SK-N-SH (cell line): Measurements from ENCODE around the gene CAND1.

Source experiments
- EP300 ChIP-seq, 2 experiments: IDR thresholded peaks; 2 replicates each; pipeline versions ENCODE4 v1.4.0 to v1.6.1; 2012; ENCODE audit warnings: borderline replicate concordance in 1 of 2, low read depth in 1 of 2, low read length in 1 of 2
- EZH2phosphoT487 ChIP-seq: fragments of 200-600 bp; sonication (generic); IDR thresholded peaks from 2 replicates; pipeline ENCODE4 v1.6.1; 2017; ENCODE audit warnings: low read depth, mixed run types, mild to moderate bottlenecking, antibody characterized with exemption, moderate library complexity, borderline replicate concordance
- FOXJ3 ChIP-seq: sonication (generic); formaldehyde crosslinking; IDR thresholded peaks from 2 replicates; pipeline ENCODE4 v1.5.1; 2020; ENCODE audit warnings: mild to moderate bottlenecking, missing genetic modification reagents
- IRF3 ChIP-seq: fragments of 150-350 bp; IDR thresholded peaks from 2 replicates; pipeline ENCODE4 v1.6.1; 2016; ENCODE audit warnings: mild to moderate bottlenecking, low read depth, low read length
- MAX ChIP-seq: IDR thresholded peaks from 2 replicates; pipeline ENCODE4 v1.4.0; 2012; ENCODE audit warnings: low read depth
- MXI1 ChIP-seq: IDR thresholded peaks from 2 replicates; pipeline ENCODE4 v1.6.1; 2012; ENCODE audit warnings: mild to moderate bottlenecking, low read depth, low read length, improper control_type of control experiment
- NRF1 ChIP-seq: IDR thresholded peaks from 2 replicates; pipeline ENCODE4 v1.6.1; 2012; ENCODE audit warnings: low read depth, mild to moderate bottlenecking, low read length
- POLR2AphosphoS5 ChIP-seq: IDR thresholded peaks from 2 replicates; pipeline ENCODE4 v1.6.1; 2012; ENCODE audit warnings: low read depth, low read length
- SIN3A ChIP-seq: IDR thresholded peaks from 2 replicates; pipeline ENCODE4 v1.6.1; 2012; ENCODE audit warnings: low read depth, mild to moderate bottlenecking, low read length, moderate library complexity, borderline replicate concordance
- TAF1 ChIP-seq: IDR thresholded peaks from 2 replicates; pipeline ENCODE4 v1.6.1; 2012; ENCODE audit warnings: low read depth, mild to moderate bottlenecking, low read length, moderate library complexity, borderline replicate concordance
- USF2 ChIP-seq: fragments of 150-350 bp; IDR thresholded peaks from 2 replicates; pipeline ENCODE4 v1.6.1; 2017; ENCODE audit warnings: antibody characterized with exemption, low read length, low read depth, borderline replicate concordance
- TF ChIP-seq, protein P1 (sequence below): IDR thresholded peaks from 2 replicates; pipeline ENCODE4 v1.4.0; 2012; ENCODE audit warnings: low read depth, borderline replicate concordance
- TF ChIP-seq, protein P2 (sequence below): fragments of 200-600 bp; sonication (generic); IDR thresholded peaks from 2 replicates; pipeline ENCODE4 v1.6.1; 2017; ENCODE audit warnings: antibody characterized with exemption, mild to moderate bottlenecking, moderate library complexity

DNA sequence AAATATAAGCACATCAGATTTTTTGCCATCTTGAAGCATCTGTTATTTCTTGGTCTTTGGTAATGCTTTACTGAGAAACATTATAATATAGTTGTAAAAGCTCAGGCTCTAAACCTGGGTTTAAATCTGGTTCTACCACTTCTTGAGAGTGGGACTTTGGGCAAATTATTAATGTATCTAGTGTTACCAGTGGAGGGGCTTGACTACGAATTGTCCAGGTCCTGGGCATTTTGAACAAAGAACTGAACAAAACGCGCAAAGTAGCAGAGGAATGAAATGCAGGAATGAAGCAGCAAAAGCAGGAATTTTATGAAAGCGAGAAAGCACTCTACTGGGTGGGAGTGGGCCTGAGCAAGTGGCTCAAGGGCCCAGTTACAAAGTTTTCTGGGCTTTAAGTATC lies 50.8 kb downstream of the CAND1 start:
- TF ChIP-seq, protein P1, sequence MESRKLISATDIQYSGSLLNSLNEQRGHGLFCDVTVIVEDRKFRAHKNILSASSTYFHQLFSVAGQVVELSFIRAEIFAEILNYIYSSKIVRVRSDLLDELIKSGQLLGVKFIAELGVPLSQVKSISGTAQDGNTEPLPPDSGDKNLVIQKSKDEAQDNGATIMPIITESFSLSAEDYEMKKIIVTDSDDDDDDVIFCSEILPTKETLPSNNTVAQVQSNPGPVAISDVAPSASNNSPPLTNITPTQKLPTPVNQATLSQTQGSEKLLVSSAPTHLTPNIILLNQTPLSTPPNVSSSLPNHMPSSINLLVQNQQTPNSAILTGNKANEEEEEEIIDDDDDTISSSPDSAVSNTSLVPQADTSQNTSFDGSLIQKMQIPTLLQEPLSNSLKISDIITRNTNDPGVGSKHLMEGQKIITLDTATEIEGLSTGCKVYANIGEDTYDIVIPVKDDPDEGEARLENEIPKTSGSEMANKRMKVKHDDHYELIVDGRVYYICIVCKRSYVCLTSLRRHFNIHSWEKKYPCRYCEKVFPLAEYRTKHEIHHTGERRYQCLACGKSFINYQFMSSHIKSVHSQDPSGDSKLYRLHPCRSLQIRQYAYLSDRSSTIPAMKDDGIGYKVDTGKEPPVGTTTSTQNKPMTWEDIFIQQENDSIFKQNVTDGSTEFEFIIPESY: no peak
- TF ChIP-seq FOXJ3 (CRISPR knock-in tag) (no peak), EP300 (IDR thresholded peaks at IDR 0.05; ENCODE audit: borderline replicate concordance in 1 of 2, low read depth in 1 of 2, low read length in 1 of 2) (no peak), MAX (no peak), TAF1 (no peak), SIN3A (no peak), POLR2AphosphoS5 (no peak), NRF1 (no peak), MXI1 (no peak), EZH2phosphoT487 (no peak), IRF3 (no peak), USF2 (no peak)
- TF ChIP-seq, protein P2, sequence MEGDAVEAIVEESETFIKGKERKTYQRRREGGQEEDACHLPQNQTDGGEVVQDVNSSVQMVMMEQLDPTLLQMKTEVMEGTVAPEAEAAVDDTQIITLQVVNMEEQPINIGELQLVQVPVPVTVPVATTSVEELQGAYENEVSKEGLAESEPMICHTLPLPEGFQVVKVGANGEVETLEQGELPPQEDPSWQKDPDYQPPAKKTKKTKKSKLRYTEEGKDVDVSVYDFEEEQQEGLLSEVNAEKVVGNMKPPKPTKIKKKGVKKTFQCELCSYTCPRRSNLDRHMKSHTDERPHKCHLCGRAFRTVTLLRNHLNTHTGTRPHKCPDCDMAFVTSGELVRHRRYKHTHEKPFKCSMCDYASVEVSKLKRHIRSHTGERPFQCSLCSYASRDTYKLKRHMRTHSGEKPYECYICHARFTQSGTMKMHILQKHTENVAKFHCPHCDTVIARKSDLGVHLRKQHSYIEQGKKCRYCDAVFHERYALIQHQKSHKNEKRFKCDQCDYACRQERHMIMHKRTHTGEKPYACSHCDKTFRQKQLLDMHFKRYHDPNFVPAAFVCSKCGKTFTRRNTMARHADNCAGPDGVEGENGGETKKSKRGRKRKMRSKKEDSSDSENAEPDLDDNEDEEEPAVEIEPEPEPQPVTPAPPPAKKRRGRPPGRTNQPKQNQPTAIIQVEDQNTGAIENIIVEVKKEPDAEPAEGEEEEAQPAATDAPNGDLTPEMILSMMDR: no peak
